ENCODE results near the gene IARS2.

- TF ChIP-seq CTCF (IDR thresholded peaks at IDR 0.05; ENCODE audit: poor library complexity) (no peak), EZH2phosphoT487 (IDR thresholded peaks at IDR 0.05; ENCODE audit: low read depth, severe bottlenecking, unreplicated experiment) (no peak)
Measured at GRCh38 chr1:220164116-220164515, 70.2 kb downstream of the IARS2 start.

Data from hepatocyte (in vitro differentiated cells).